Hypothalamus (tissue), 51 donors: Measurements from ENCODE around the gene BBS5.
"Not testable (repeated sequence)": the region's sequence is repeated elsewhere in the genome, so short reads cannot be mapped to it uniquely, and the experiment has no call there.

Source experiments
- DNase-seq, 51 donors: peaks; one replicate each; lab custom pipeline; 2025; lab: John Stamatoyannopoulos, UW

The BBS5 gene

DNA sequence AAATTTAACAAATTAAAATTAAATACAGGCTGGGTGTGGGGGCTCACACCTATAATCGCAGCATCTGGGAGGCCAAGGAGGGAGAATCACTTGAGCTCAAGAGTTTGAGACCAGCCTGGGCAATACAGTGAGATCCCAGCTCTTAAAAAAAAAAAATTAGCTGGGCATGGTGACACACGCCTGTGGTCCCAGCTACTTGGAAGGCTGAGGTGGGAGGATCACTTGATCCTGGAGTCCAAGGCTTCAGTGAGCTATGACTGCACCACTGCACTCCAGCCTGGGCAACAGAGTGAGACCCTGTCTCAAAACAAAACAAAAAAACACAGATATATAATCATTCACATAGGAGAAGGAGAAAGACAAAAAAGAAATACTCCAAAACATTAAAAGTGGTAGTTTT is 60.2 kb downstream of the BBS5 start:
- not testable (repeated sequence) for DNase-seq

DNA sequence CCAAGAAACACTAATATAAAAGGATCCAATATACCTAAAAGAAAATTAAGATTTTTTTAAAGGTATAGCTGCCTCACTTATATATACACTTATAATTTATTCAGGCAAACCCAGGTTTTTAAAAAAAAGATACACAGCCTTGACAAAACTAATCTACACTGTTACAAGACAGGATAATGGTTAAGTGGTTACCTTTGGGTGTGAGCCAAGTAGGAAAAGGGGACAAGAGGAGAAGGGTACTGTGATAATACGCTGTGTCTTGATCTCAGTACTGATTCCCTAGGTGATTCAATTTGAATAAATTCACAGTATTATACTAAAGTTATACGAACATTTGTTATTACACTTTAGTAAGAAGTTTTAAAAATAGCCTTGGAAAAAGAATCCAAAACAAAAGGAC is 60.9 kb downstream of the BBS5 start:
- no peak for DNase-seq

DNA sequence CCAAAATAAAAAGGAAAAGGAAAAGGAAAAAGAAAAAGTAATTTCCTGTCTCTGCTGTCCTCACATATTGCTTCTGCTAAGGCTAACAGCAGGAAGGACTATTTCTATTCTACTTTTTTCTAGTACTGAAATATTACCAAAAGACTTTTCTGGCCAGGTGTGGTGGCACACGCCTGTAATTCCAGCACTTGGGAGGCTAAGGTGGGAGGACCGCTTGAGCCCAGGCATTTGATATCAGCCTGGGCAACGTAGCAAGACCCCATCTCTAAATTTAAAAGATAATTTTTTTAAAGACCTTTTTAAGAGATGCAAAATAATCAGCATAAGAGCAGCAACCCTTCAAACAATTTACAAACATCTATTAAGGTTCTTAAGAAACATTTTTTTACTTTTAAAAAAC is 63.1 kb downstream of the BBS5 start:
- no peak for DNase-seq

DNA sequence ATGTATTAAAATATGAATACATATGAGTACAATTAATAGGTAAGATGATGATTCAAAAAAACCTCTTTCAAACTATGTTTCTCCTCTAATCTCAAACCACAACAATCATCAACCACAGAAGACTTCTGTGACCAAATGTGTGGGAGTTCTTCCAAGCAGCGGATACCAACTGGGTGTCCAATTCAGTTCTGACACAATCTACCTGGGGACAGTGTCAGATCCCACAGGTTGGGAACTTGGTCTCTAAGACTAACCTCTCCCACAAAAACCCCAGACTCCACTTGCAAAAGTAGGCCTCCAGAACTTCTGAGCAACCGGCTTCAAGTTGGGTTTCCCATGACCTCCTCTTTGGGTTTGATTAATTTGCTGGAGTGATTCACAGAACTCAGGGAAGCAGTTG is 67.5 kb downstream of the BBS5 start:
- DNase-seq = no peak
